H1 (cell line): Measurements from ENCODE around the gene GULP1. TPM values are rescaled to one million over a fixed set of nuclear protein-coding genes. Genes with fewer than 3 reads are reported as not detected.

Experiments used
- CTCF ChIA-PET: fragments of 300-600 bp; sonication (Branson Sonifier 250); formaldehyde crosslinking; loops from one replicate; lab custom pipeline; 2021; ENCODE audit not compliant: partially characterized antibody; lab: Charles Lee
- POLR2A ChIA-PET: fragments of 300-600 bp; sonication (Branson Sonifier 250); formaldehyde crosslinking; loops from one replicate; lab custom pipeline; 2021; ENCODE audit warnings: inconsistent platforms; ENCODE audit not compliant: partially characterized antibody; lab: Charles Lee
- DNase-seq, 2 experiments: peaks; one replicate each; pipeline versions ENCODE4 v3.0.0 to v3.0.0-alpha.2; 2010 to 2022; ENCODE audit warnings: low spot score in 2 of 2, low read depth in 1 of 2, mixed read lengths in 1 of 2
- FAIRE-seq: peaks from 2 replicates; lab custom pipeline; 2011; peaks lifted over from hg19 to GRCh38; lab: Jason Lieb, UNC
- H2AFZ ChIP-seq: 2 replicates; pipeline ENCODE4 v1.8.1; 2012; ENCODE audit warnings: low read length, inconsistent platforms
- H2AK5ac ChIP-seq: 2 replicates; pipeline ENCODE4 v1.6.1; 2013; ENCODE audit warnings: low read depth, low read length
- H2BK120ac ChIP-seq: replicated peaks from 2 replicates; pipeline ENCODE3; 2013; ENCODE audit warnings: low read depth, low read length, inconsistent platforms
- H2BK12ac ChIP-seq: 2 replicates; pipeline ENCODE4 v1.6.1; 2013; ENCODE audit warnings: low read depth, low read length
- H2BK15ac ChIP-seq: 2 replicates; pipeline ENCODE4 v1.6.1; 2013; ENCODE audit warnings: low read length
- H2BK20ac ChIP-seq: 2 replicates; pipeline ENCODE4 v1.6.1; 2013; ENCODE audit warnings: low read length
- H2BK5ac ChIP-seq: 2 replicates; pipeline ENCODE4 v1.6.1; 2013; ENCODE audit warnings: low read depth, low read length
- H3K14ac ChIP-seq: 2 replicates; pipeline ENCODE4 v1.6.1; 2013; ENCODE audit warnings: inconsistent platforms; ENCODE audit not compliant: insufficient read length
- H3K18ac ChIP-seq: 2 replicates; pipeline ENCODE4 v1.6.1; 2013; ENCODE audit warnings: low read length; ENCODE audit errors: extremely low read depth
- H3K23ac ChIP-seq: 2 replicates; pipeline ENCODE4 v1.6.1; 2013; ENCODE audit warnings: inconsistent platforms; ENCODE audit not compliant: insufficient read length
- H3K23me2 ChIP-seq: 2 replicates; pipeline ENCODE4 v1.6.1; 2013; ENCODE audit warnings: low read depth, low read length
- H3K27ac ChIP-seq: 2 replicates; pipeline ENCODE4 v1.6.1; 2011; ENCODE audit warnings: low read depth, low read length, inconsistent platforms
- H3K27me3 ChIP-seq, 4 experiments: replicated peaks in 1 of 4; 1 replicate in 1 of 4; 2 replicates in 3 of 4; pipeline versions ENCODE4 v1.6.1 to v1.8.1; 2011 to 2013; ENCODE audit warnings: low read length in 3 of 4, mild to moderate bottlenecking in 3 of 4, inconsistent platforms in 2 of 4, mixed read lengths in 2 of 4, moderate library complexity in 1 of 4; ENCODE audit not compliant: control insufficient read depth in 3 of 4, insufficient read depth in 3 of 4; ENCODE audit errors: extremely low read depth in 1 of 4
- H3K36me3 ChIP-seq, 4 experiments: 2 replicates each; pipeline versions ENCODE4 v1.6.1 to v1.8.1; 2011 to 2013; ENCODE audit warnings: mild to moderate bottlenecking in 4 of 4, low read length in 3 of 4, moderate library complexity in 2 of 4, control low read depth in 1 of 4, inconsistent platforms in 1 of 4; ENCODE audit not compliant: insufficient read depth in 4 of 4, control insufficient read depth in 2 of 4
- H3K4ac ChIP-seq: replicated peaks from 2 replicates; pipeline ENCODE3; 2013; ENCODE audit warnings: low read length, low read depth, mixed read lengths, inconsistent platforms; ENCODE audit not compliant: insufficient read length
- H3K4me1 ChIP-seq, 4 experiments: replicated peaks in 1 of 4; 1 replicate in 1 of 4; 2 replicates in 3 of 4; pipeline versions ENCODE4 v1.6.1 to v1.8.1; 2011 to 2013; ENCODE audit warnings: low read length in 3 of 4, inconsistent platforms in 2 of 4, mixed read lengths in 1 of 4; ENCODE audit not compliant: insufficient read depth in 4 of 4, control insufficient read depth in 3 of 4
- H3K4me2 ChIP-seq, 2 experiments: 2 replicates each; pipeline versions ENCODE4 v1.6.1 to v1.8.1; 2011 to 2013; ENCODE audit warnings: low read depth in 2 of 2, low read length in 2 of 2, control low read depth in 1 of 2, inconsistent platforms in 1 of 2, mild to moderate bottlenecking in 1 of 2; ENCODE audit not compliant: insufficient read depth in 1 of 2
- H3K4me3 ChIP-seq, 4 experiments: fragments of 200-600, 300-600 bp in 1 of 4; sonication (generic), shearing (Covaris generic), sonication (Bioruptor Twin) in 1 of 4; 2 replicates each; pipeline versions ENCODE4 v1.5.1 to v1.8.1; 2011 to 2016; ENCODE audit warnings: low read length in 4 of 4, low read depth in 3 of 4, control low read depth in 2 of 4, inconsistent platforms in 2 of 4, mild to moderate bottlenecking in 2 of 4, mixed read lengths in 1 of 4, moderate library complexity in 1 of 4; ENCODE audit not compliant: insufficient read depth in 2 of 4; ENCODE audit errors: extremely low read depth in 1 of 4
- H3K56ac ChIP-seq: replicated peaks from 2 replicates; pipeline ENCODE3; 2013; ENCODE audit warnings: low read depth, mild to moderate bottlenecking, mixed read lengths, low read length, inconsistent platforms; ENCODE audit not compliant: insufficient read length
- H3K79me1 ChIP-seq: 2 replicates; pipeline ENCODE4 v1.6.1; 2013; ENCODE audit warnings: low read depth, low read length, control low read depth
- H3K79me2 ChIP-seq, 2 experiments: 2 replicates each; pipeline versions ENCODE4 v1.6.1 to v1.8.1; 2012 to 2013; ENCODE audit warnings: low read length in 2 of 2, mild to moderate bottlenecking in 2 of 2, inconsistent platforms in 1 of 2; ENCODE audit not compliant: insufficient read depth in 2 of 2, control insufficient read depth in 1 of 2
- H3K9ac ChIP-seq, 4 experiments: replicated peaks in 1 of 4; 1 replicate in 1 of 4; 2 replicates in 3 of 4; pipeline versions ENCODE4 v1.6.1 to v1.8.1; 2011 to 2013; ENCODE audit warnings: low read depth in 3 of 4, low read length in 3 of 4, control low read depth in 2 of 4, mild to moderate bottlenecking in 2 of 4, moderate library complexity in 2 of 4, inconsistent platforms in 1 of 4; ENCODE audit errors: extremely low read depth in 1 of 4
- H3K9me3 ChIP-seq, 2 experiments: 2 replicates each; pipeline versions ENCODE4 v1.6.1 to v1.8.1; 2012 to 2013; ENCODE audit warnings: mild to moderate bottlenecking in 2 of 2, moderate library complexity in 2 of 2, control low read depth in 1 of 2, inconsistent platforms in 1 of 2, low read depth in 1 of 2, low read length in 1 of 2, mixed read lengths in 1 of 2; ENCODE audit not compliant: insufficient read depth in 2 of 2
- H4K20me1 ChIP-seq, 2 experiments: replicated peaks in 1 of 2; 2 replicates each; pipeline versions ENCODE3 to v1.8.1; 2011 to 2013; ENCODE audit warnings: inconsistent platforms in 2 of 2, low read length in 2 of 2, mild to moderate bottlenecking in 1 of 2; ENCODE audit not compliant: insufficient read depth in 2 of 2, control insufficient read depth in 1 of 2
- H4K5ac ChIP-seq: 2 replicates; pipeline ENCODE4 v1.6.1; 2013; ENCODE audit warnings: low read length, low read depth, mixed read lengths, inconsistent platforms; ENCODE audit not compliant: insufficient read length
- H4K8ac ChIP-seq: 2 replicates; pipeline ENCODE4 v1.8.0; 2013; ENCODE audit warnings: mild to moderate bottlenecking, moderate library complexity, low read length, inconsistent platforms; ENCODE audit not compliant: insufficient read depth; ENCODE audit errors: extremely low read depth
- H4K91ac ChIP-seq: replicated peaks from 2 replicates; pipeline ENCODE3; 2013; ENCODE audit warnings: low read length, mixed read lengths, inconsistent platforms; ENCODE audit not compliant: insufficient read length
- ATF2 ChIP-seq: IDR thresholded peaks from 2 replicates; pipeline ENCODE4 v1.6.1; 2012; ENCODE audit warnings: low read length, inconsistent platforms
- BCL11A ChIP-seq, 2 experiments: IDR thresholded peaks; one replicate each; pipeline ENCODE4 v1.6.1; 2011; ENCODE audit warnings: low read depth in 2 of 2, low read length in 2 of 2, mild to moderate bottlenecking in 2 of 2
- CREB1 ChIP-seq: IDR thresholded peaks from 2 replicates; pipeline ENCODE4 v1.6.1; 2012; ENCODE audit warnings: inconsistent platforms
- EGR1 ChIP-seq: IDR thresholded peaks from 2 replicates; pipeline ENCODE4 v1.6.1; 2011; ENCODE audit warnings: low read depth, low read length, borderline replicate concordance
- JUN ChIP-seq: IDR thresholded peaks from 2 replicates; pipeline ENCODE4 v1.6.1; 2011; ENCODE audit warnings: low read depth, mild to moderate bottlenecking, improper control_type of control experiment, low read length
- POLR2A ChIP-seq, 2 experiments: IDR thresholded peaks; 1 replicate in 1 of 2; 2 replicates in 1 of 2; pipeline ENCODE4 v1.6.1; 2011; ENCODE audit warnings: low read depth in 2 of 2, low read length in 2 of 2, mild to moderate bottlenecking in 2 of 2; ENCODE audit errors: control extremely low read depth in 1 of 2
- RBBP5 ChIP-seq: IDR thresholded peaks from 2 replicates; pipeline ENCODE4 v1.7.1; 2012; ENCODE audit warnings: low read depth, mild to moderate bottlenecking, inconsistent platforms, low read length, moderate library complexity, borderline replicate concordance
- RFX5 ChIP-seq: IDR thresholded peaks from 2 replicates; pipeline ENCODE4 v1.6.1; 2011; ENCODE audit warnings: low read depth, low read length, improper control_type of control experiment, borderline replicate concordance
- SIRT6 ChIP-seq: IDR thresholded peaks from one replicate; pipeline ENCODE4 v1.7.1; 2012; ENCODE audit warnings: low read length, inconsistent platforms
- SP1 ChIP-seq: IDR thresholded peaks from 2 replicates; pipeline ENCODE4 v1.6.1; 2011; ENCODE audit warnings: low read depth, low read length
- SP2 ChIP-seq: IDR thresholded peaks from 2 replicates; pipeline ENCODE4 v1.6.1; 2012; ENCODE audit warnings: mild to moderate bottlenecking, low read length, inconsistent platforms
- TAF7 ChIP-seq: optimal IDR thresholded peaks from 2 replicates; pipeline ENCODE3; 2011; ENCODE audit warnings: low read depth, mild to moderate bottlenecking, inconsistent platforms, low read length, moderate library complexity, borderline replicate concordance
- USF2 ChIP-seq: IDR thresholded peaks from 2 replicates; pipeline ENCODE4 v1.6.1; 2011; ENCODE audit warnings: low read length, improper control_type of control experiment
- WGBS, 2 experiments: shearing (Covaris generic) in 1 of 2; methylation state at CpG; one replicate each; pipeline versions ENCODE4 v1.1.6 to v1.1.7; 2013 to 2015; ENCODE audit warnings: low lambda C conversion rate in 2 of 2, mixed read lengths in 2 of 2, inconsistent platforms in 1 of 2, low coverage in 1 of 2, missing lambda C conversion rate in 1 of 2; ENCODE audit not compliant: insufficient replicate concordance in 2 of 2, insufficient coverage in 1 of 2, insufficient read length in 1 of 2; ENCODE audit errors: extremely low coverage in 1 of 2, missing lambda C conversion rate in 1 of 2; 5-methylcytosine and 5-hydroxymethylcytosine counted together
- polyA plus RNA-seq, 7 experiments: library from polyadenylated mRNA; depleted of rRNA in 3 of 7; stranded (reverse) in 5 of 7; unstranded in 2 of 7; fragments of >200 nt in 5 of 7; fragments of 200-250 nt in 2 of 7; gene quantifications; 1 replicate in 5 of 7; 2 replicates in 1 of 7; 4 replicates in 1 of 7; pipeline versions ENCODE4 v1.2.1 to v1.2.3, GENCODE V29; 2011 to 2013; ENCODE audit warnings: missing spikeins in 2 of 7, mixed read lengths in 2 of 7
- total RNA-seq: library from RNA; stranded (reverse); fragmentation: NEBNext Ultra II Directional; extraction: Animal tissue kit (Norgen Biotek cat#: 25700); gene quantifications from 2 replicates; pipeline ENCODE4 v1.2.1, GENCODE V29; 2021

GULP1 gene
- total and polyA plus RNA-seq, 2 of the 8 experiments (the other 6 are each of a cell fraction or from before 2014, with no cell fraction given), result 69.7 to 139 TPM

DNA sequence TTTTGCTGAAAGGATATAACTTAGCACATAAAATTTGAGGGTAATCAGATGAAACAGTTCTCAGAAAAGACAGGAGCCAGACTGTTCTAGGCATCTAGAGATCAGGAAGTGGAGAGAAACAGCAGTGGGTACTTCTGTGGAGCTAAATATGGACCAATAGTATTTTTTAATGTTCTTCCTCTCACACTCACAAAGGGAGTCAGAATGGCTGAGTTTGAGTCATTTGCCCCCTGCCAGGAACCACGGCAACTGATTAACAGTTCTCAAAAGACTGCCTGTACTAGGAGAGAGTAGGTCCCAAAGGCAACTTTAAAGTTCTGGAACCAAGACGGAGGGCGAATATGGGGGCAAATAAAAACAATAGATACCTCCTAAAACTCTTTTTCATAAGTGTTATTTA lies 107.5 kb downstream of the GULP1 start:
- H4K8ac ChIP-seq, result no peak overlapping the region
- no peak overlapping the region for H2BK5ac ChIP-seq
- no peak overlapping the region for H3K14ac ChIP-seq
- no peak overlapping the region for H3K4me3 ChIP-seq
- no peak overlapping the region for H2BK20ac ChIP-seq
- no peak overlapping the region for H2AK5ac ChIP-seq
- H3K79me1 ChIP-seq, result peaks cover 7% of the 10 kb centered on the region; the same call in 1 of the 2 replicates
- POLR2A ChIA-PET, result no interaction called here
- CTCF ChIA-PET, result no interaction called here
- peaks cover 2% of the 10 kb centered on the region; the same call in 1 of the 2 replicates for H3K23me2 ChIP-seq
- no peak overlapping the region for H3K27ac ChIP-seq
- H3K56ac ChIP-seq, result no peak overlapping the region
- H3K9ac ChIP-seq, result no peak overlapping the region
- no peak overlapping the region for H4K91ac ChIP-seq
- no peak overlapping the region for H3K18ac ChIP-seq
- 77% methylated on average over 3 of the region's 3 CpGs; no CpG with 5 or more reads in 1 of the 2 experiments for WGBS, 2 experiments
- peaks cover 8 to 87% of the 10 kb centered on the region in 2 experiments; a peak in 3 of 4 replicates for H3K79me2 ChIP-seq
- no peak overlapping the region for H3K4ac ChIP-seq
- H4K20me1 ChIP-seq, result peaks cover 6 to 8% of the 10 kb centered on the region in 2 experiments
- FAIRE-seq (no peak), DNase-seq (no peak)
- no peak overlapping the region for H2BK12ac ChIP-seq
- no peak overlapping the region for H3K4me2 ChIP-seq
- H2BK120ac ChIP-seq, result no peak overlapping the region
- peaks cover 0 to 8% (median under 1%) of the 10 kb centered on the region in 4 experiments; a peak in 3 of 7 replicates for H3K4me1 ChIP-seq
- no peaks in the 10 kb centered on the region for H3K27me3 ChIP-seq
- H4K5ac ChIP-seq, result no peak overlapping the region
- H2AFZ ChIP-seq, result no peak overlapping the region
- H3K23ac ChIP-seq, result no peak overlapping the region
- H2BK15ac ChIP-seq, result no peak overlapping the region
- peaks cover 0 to 5% (median 1%) of the 10 kb centered on the region in 4 experiments; a peak in 2 of 8 replicates for H3K36me3 ChIP-seq
- no peaks in the 10 kb centered on the region for H3K9me3 ChIP-seq
- TF ChIP-seq POLR2A (IDR thresholded peaks at IDR 0.05; ENCODE audit: control extremely low read depth in 1 of 2, low read depth in 2 of 2, low read length in 2 of 2), result no peak
- no peak for TF ChIP-seq EGR1
- TF ChIP-seq BCL11A (IDR thresholded peaks at IDR 0.05; ENCODE audit: low read depth in 2 of 2, low read length in 2 of 2), result no peak
- TF ChIP-seq TAF7, result no peak
- no peak for TF ChIP-seq SIRT6
- no peak for TF ChIP-seq SP2
- TF ChIP-seq RFX5, result no peak
- TF ChIP-seq USF2, result no peak
- no peak for TF ChIP-seq JUN
- no peak for TF ChIP-seq ATF2
- TF ChIP-seq CREB1, result no peak
- no peak for TF ChIP-seq SP1
- no peak for TF ChIP-seq RBBP5
